D721Med (cell line): ENCODE results near the gene GPR25.

Experiments used
- DNase-seq: peaks from one replicate; pipeline ENCODE4 v3.0.0; 2011; ENCODE audit warnings: low spot score; ENCODE audit not compliant: insufficient read length
- FAIRE-seq: peaks from 2 replicates; lab custom pipeline; 2011; peaks lifted over from hg19 to GRCh38; lab: Jason Lieb, UNC
- TF ChIP-seq, protein P1 (sequence below): IDR thresholded peaks from 2 replicates; pipeline ENCODE4 v1.5.1; 2012; ENCODE audit warnings: mild to moderate bottlenecking, control low read depth; ENCODE audit not compliant: insufficient read depth; ENCODE audit errors: missing control alignments

The GPR25 gene

DNA sequence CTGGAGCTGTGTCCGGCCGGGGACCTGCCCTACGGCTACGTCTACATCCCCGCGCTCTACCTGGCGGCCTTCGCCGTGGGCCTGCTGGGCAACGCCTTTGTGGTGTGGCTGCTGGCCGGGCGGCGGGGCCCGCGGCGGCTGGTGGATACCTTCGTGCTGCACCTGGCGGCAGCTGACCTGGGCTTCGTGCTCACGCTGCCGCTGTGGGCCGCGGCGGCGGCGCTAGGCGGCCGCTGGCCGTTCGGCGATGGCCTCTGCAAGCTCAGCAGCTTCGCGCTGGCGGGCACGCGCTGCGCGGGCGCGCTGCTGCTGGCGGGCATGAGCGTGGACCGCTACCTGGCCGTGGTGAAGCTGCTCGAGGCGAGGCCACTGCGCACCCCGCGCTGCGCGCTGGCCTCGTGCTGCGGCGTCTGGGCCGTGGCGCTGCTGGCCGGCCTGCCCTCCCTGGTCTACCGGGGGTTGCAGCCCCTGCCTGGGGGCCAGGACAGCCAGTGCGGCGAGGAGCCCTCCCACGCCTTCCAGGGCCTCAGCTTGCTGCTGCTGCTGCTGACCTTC, 412 bp downstream of the GPR25 start:
- DNase-seq (no peak), FAIRE-seq (no peak)
- TF ChIP-seq, protein P1, sequence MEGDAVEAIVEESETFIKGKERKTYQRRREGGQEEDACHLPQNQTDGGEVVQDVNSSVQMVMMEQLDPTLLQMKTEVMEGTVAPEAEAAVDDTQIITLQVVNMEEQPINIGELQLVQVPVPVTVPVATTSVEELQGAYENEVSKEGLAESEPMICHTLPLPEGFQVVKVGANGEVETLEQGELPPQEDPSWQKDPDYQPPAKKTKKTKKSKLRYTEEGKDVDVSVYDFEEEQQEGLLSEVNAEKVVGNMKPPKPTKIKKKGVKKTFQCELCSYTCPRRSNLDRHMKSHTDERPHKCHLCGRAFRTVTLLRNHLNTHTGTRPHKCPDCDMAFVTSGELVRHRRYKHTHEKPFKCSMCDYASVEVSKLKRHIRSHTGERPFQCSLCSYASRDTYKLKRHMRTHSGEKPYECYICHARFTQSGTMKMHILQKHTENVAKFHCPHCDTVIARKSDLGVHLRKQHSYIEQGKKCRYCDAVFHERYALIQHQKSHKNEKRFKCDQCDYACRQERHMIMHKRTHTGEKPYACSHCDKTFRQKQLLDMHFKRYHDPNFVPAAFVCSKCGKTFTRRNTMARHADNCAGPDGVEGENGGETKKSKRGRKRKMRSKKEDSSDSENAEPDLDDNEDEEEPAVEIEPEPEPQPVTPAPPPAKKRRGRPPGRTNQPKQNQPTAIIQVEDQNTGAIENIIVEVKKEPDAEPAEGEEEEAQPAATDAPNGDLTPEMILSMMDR = no peak

DNA sequence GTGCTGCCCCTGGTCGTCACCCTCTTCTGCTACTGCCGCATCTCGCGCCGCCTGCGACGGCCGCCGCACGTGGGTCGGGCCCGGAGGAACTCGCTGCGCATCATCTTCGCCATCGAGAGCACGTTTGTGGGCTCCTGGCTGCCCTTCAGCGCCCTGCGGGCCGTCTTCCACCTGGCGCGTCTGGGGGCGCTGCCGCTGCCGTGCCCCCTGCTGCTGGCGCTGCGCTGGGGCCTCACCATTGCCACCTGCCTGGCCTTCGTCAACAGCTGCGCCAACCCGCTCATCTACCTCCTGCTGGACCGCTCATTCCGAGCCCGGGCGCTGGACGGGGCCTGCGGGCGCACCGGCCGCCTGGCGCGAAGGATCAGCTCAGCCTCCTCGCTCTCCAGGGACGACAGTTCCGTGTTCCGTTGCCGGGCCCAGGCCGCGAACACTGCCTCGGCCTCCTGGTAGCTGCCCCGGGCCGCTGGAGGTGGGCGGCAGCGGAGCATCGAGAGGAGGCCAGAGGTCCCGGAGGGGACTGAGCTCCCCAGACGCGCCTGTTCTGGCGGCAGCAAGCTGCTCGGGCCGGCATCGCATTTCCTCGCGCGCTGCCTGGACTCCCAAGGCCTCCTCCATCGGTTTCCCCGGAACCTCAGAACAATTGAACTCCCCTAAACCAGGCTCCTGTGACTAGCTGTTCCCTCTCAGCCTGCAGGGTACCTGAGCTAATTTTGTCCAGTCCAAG, 1.1 kb downstream of the GPR25 start:
- TF ChIP-seq, protein P1 = no peak
- FAIRE-seq (no peak), DNase-seq (no peak)

DNA sequence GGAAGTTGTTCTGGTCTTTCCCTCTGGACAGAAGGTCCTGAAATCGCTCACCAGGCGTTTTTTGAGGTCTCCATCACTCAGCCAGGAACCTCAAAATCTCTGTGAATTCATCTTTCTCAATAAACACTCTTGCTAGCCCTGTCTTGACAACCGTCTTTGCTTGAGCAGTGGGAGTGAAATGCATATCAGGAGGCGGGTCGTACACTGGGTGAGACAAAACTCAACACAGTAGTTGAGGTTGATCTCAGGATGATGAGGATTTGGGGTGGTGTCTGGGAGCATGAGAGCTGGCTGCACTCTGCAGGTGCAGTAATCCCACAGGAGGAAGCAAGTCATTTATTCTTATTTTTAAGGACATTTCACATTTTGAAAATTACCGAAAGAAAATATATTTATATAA, 1.9 kb downstream of the GPR25 start:
- no peak for FAIRE-seq
- TF ChIP-seq, protein P1 = no peak

DNA sequence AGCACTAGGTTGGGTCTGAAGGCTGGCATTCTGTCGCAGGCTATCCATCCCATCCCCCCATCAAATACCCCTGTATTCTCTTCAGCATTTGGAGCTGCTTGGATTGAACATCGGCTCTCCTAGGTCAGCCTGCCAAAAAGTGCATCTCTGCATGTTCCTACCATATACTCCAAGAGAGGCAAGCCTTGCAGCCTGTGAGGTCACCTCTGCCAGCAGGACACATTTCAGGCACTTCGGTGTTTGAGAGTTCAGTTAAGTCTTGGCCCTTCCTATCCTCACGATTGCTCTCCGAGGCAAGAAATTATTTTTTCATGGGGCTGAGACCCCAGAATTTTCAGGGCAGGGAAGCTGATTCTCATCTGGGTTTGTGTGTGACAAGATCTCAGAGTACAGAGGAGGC, 2.6 kb downstream of the GPR25 start:
- TF ChIP-seq, protein P1 = no peak
- no peak for DNase-seq
- FAIRE-seq = no peak

More for the DNA sequence above, 1.9 kb downstream of the GPR25 start:
- no peak for DNase-seq

DNA sequence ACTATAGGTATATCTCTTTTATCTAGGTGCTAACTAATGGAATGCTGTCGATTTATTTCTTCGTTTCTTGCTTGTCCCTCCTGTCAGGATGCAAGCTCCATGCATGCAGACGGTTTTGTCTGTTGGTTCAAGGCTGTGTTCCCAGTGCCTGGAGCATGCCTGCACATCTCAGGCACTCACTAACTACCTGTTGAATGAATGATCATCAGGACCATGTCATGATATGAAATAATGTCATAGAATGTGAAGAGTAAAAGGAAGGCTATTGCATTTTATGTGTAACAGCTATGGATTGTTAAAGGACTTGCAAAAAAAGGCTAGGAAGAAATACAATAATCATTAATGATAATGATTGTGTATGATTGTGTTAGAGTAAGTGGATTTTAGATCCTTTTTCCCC, 4.2 kb downstream of the GPR25 start:
- FAIRE-seq (no peak), DNase-seq (no peak)
- TF ChIP-seq, protein P1 = no peak

DNA sequence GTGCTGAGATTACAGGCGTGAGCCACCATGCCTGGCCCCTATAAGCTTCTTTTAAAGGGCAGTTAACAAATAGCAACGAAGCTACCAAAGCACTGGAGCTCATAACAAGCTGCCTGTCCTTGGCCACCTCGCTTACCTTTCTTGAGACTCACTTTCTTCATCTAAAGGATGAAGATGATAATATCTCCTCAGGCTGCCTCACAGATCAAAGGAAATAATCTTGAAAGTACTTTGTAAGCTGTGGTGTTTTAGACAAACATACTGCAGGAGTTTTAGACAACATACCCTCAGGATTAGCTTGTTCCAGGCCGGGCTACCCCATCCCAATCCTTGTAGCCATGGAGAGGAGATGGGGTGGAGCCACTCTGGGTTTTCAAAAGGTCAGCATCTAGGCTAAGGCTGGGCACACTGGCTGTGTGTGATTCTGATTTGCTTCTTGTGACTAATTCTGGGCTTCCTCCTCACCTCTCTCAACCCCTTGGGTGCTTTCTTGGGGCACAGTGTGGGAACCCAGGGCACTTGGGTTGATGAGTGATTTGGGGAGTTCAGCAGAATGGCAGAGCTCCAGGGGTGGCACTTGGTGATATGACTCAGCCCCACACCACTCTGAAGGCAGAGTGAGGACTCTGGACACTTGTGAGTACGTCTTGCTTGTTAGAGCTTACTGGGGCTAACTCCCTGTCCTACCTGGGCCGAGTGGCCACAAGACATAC, 5.2 kb downstream of the GPR25 start:
- TF ChIP-seq, protein P1 = no peak
- no peak for DNase-seq
- no peak for FAIRE-seq
